GOT3 (cell line): ENCODE measurements around the gene TRIM43B.
"Not testable (repeated sequence)": the region's sequence is repeated elsewhere in the genome, so short reads cannot be mapped to it uniquely, and the experiment has no call there.

Experiments
- DNase-seq: peaks from one replicate; lab custom pipeline; 2025; ENCODE audit warnings: mixed read lengths; lab: John Stamatoyannopoulos, UW

Gene TRIM43B

GRCh38 chr2:95484654-95485053 is at the start of gene TRIM43B:
Gene TRIM43B (minus strand): TSS chr2:95484754. CDS start chr2:95482714, 2,040 bp downstream.
- DNase-seq: not testable (repeated sequence)

GRCh38 chr2:95531254-95531771 is 46.8 kb upstream of the TRIM43B start:
- no peak for DNase-seq

- DNase-seq: no peak
These were observed 46.2 kb upstream of the TRIM43B start for GRCh38 chr2:95530734-95531133.

GRCh38 chr2:95526360-95527341 is 42.1 kb upstream of the TRIM43B start:
- DNase-seq: peak; percentile 45

GRCh38 chr2:95525294-95526035 is 40.9 kb upstream of the TRIM43B start:
- no peak for DNase-seq

- no peak for DNase-seq
These were observed 39.6 kb upstream of the TRIM43B start for GRCh38 chr2:95524195-95524594.

GRCh38 chr2:95514718-95515117 is 30.2 kb upstream of the TRIM43B start:
- no peak for DNase-seq

- not testable (repeated sequence) for DNase-seq
These were observed 29.7 kb upstream of the TRIM43B start for GRCh38 chr2:95514226-95514625.

- DNase-seq: no peak
These were observed 24.9 kb upstream of the TRIM43B start for GRCh38 chr2:95509408-95509807.

GRCh38 chr2:95505222-95505621 is 20.7 kb upstream of the TRIM43B start:
- DNase-seq: no peak

- no peak for DNase-seq
These were observed 16.3 kb upstream of the TRIM43B start for GRCh38 chr2:95500854-95501253.

- DNase-seq: not testable (repeated sequence)
These were observed 7.5 kb upstream of the TRIM43B start for GRCh38 chr2:95492076-95492475.

- not testable (repeated sequence) for DNase-seq
These were observed 9.5 kb downstream of the TRIM43B start for GRCh38 chr2:95475025-95475424.

- DNase-seq: not testable (repeated sequence)
These were observed 16.6 kb downstream of the TRIM43B start for GRCh38 chr2:95467984-95468383.

- DNase-seq: not testable (repeated sequence)
These were observed 18.0 kb downstream of the TRIM43B start for GRCh38 chr2:95466572-95466971.

GRCh38 chr2:95463292-95463691 is 21.3 kb downstream of the TRIM43B start:
- not testable (repeated sequence) for DNase-seq

- not testable (repeated sequence) for DNase-seq
These were observed 39.2 kb downstream of the TRIM43B start for GRCh38 chr2:95445317-95445716.

- not testable (repeated sequence) for DNase-seq
These were observed 42.0 kb downstream of the TRIM43B start for GRCh38 chr2:95442474-95443099.

- not testable (repeated sequence) for DNase-seq
These were observed 48.7 kb downstream of the TRIM43B start for GRCh38 chr2:95435872-95436209.

GRCh38 chr2:95435162-95435871 is 49.2 kb downstream of the TRIM43B start:
- not testable (repeated sequence) for DNase-seq

- not testable (repeated sequence) for DNase-seq
These were observed 50.0 kb downstream of the TRIM43B start for GRCh38 chr2:95434507-95435076.
